CD4-positive, alpha-beta memory T cell (primary cell): ENCODE measurements around the gene DMGDH. TPM values are rescaled to one million over a fixed set of nuclear protein-coding genes. Genes with fewer than 3 reads are reported as not detected.

Source experiments
- CTCF ChIA-PET: fragments of 350-600 bp; sonication (Branson Sonifier 250); formaldehyde crosslinking; loops from one replicate; lab custom pipeline; 2021; ENCODE audit warnings: inconsistent platforms; ENCODE audit not compliant: partially characterized antibody; lab: Charles Lee
- POLR2A ChIA-PET: fragments of 350-600 bp; sonication (Branson Sonifier 250); formaldehyde crosslinking; loops from one replicate; lab custom pipeline; 2021; ENCODE audit not compliant: partially characterized antibody; lab: Charles Lee
- DNase-seq, 5 donors: peaks; one replicate each; pipeline versions ENCODE4 v3.0.0 to v3.0.0-alpha.2; 2020 to 2022; ENCODE audit warnings: mixed read lengths in 1 of 5
- H3K27ac ChIP-seq: one replicate; pipeline ENCODE4 v1.7.0; 2013; ENCODE audit warnings: low read depth, low read length
- H3K27me3 ChIP-seq: 2 replicates; pipeline ENCODE4 v1.7.0; 2013; ENCODE audit warnings: mild to moderate bottlenecking, low read length, moderate library complexity; ENCODE audit not compliant: insufficient read depth
- H3K36me3 ChIP-seq: 2 replicates; pipeline ENCODE4 v1.7.0; 2013; ENCODE audit warnings: mild to moderate bottlenecking, low read length, moderate library complexity; ENCODE audit not compliant: insufficient read depth
- H3K4me1 ChIP-seq: 2 replicates; pipeline ENCODE4 v1.7.0; 2013; ENCODE audit warnings: mild to moderate bottlenecking, low read length, moderate library complexity; ENCODE audit not compliant: insufficient read depth
- H3K4me3 ChIP-seq, 2 donors: one replicate each; pipeline ENCODE4 v1.7.0; 2013; ENCODE audit warnings: low read length in 2 of 2, mild to moderate bottlenecking in 1 of 2
- H3K9me3 ChIP-seq, 2 donors: one replicate each; pipeline ENCODE4 v1.7.0; 2013; ENCODE audit warnings: low read length in 2 of 2, control low read depth in 1 of 2; ENCODE audit not compliant: control insufficient read depth in 1 of 2
- H3K27ac Mint-ChIP-seq, 7 donors: one replicate each; pipeline ENCODE4 v1.8.0; 2020 to 2021; ENCODE audit warnings: mixed read lengths in 7 of 7, mild to moderate bottlenecking in 6 of 7, inconsistent platforms in 3 of 7, moderate library complexity in 3 of 7
- H3K27me3 Mint-ChIP-seq, 2 donors: one replicate each; pipeline ENCODE4 v1.8.0; 2020 to 2021; ENCODE audit warnings: mixed read lengths in 2 of 2
- H3K36me3 Mint-ChIP-seq, 2 donors: one replicate each; pipeline ENCODE4 v1.8.0; 2020 to 2021; ENCODE audit warnings: mixed read lengths in 2 of 2, inconsistent platforms in 1 of 2, mild to moderate bottlenecking in 1 of 2
- H3K4me1 Mint-ChIP-seq, 4 donors: one replicate each; pipeline ENCODE4 v1.8.0; 2020 to 2021; ENCODE audit warnings: mixed read lengths in 4 of 4, mild to moderate bottlenecking in 1 of 4
- H3K4me3 Mint-ChIP-seq, 8 donors: one replicate each; pipeline ENCODE4 v1.8.0; 2020 to 2021; ENCODE audit warnings: mixed read lengths in 8 of 8, mild to moderate bottlenecking in 7 of 8, moderate library complexity in 6 of 8, inconsistent platforms in 3 of 8
- H3K9me3 Mint-ChIP-seq, 8 donors: one replicate each; pipeline ENCODE4 v1.8.0; 2020 to 2021; ENCODE audit warnings: mixed read lengths in 8 of 8, mild to moderate bottlenecking in 5 of 8, inconsistent platforms in 3 of 8, moderate library complexity in 1 of 8
- intact Hi-C: fragments of 100-400 bp; cut with micrococcal nuclease; formaldehyde crosslinking; loops from one replicate; pipeline ENCODE4 v1.15.1; 2023
- polyA plus RNA-seq, 2 donors: library from polyadenylated mRNA; unstranded; fragments of 300-500 nt; fragmentation: Illumina TruSeq; gene quantifications; one replicate each; pipeline ENCODE4 v1.2.3, GENCODE V29; 2021
- total RNA-seq, 2 experiments: library from RNA; stranded (reverse); gene quantifications; one replicate each; pipeline ENCODE4 v1.2.3, GENCODE V29; 2021

Gene DMGDH
- total and polyA plus RNA-seq, 4 experiments from 2014 or later, result 0.10 to 0.49 TPM; not detected in 2

DNA sequence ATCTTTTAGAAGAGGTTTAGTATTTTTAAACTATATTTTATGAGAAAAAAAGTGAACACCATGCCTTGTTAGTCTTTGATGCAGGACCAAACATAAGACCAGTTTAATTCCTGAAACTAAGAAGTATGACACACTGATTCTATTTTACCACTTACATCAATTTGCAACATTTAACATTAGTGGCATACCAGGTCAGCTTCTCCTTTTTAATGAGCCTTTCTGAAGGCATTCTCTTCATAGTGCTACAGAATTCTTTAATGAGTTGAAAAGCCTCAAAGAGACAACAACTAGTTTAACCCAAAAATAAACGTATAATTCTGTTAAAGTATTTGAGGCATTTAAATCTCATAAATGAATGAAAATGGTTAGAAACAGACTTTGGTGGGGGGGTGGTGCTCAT, 112.6 kb downstream of the DMGDH start:
- Mint-ChIP-seq H3K9me3 (no peaks in the 10 kb centered on the region), H3K4me1 (no peaks in the 10 kb centered on the region), H3K36me3 (peaks cover 11 to 33% of the 10 kb centered on the region in 2 donors), H3K4me3 (no peak overlapping the region), H3K27me3 (no peaks in the 10 kb centered on the region), H3K27ac (no peak overlapping the region)
- no peaks in the 10 kb centered on the region for H3K27me3 ChIP-seq
- H3K36me3 ChIP-seq, result no peaks in the 10 kb centered on the region
- POLR2A ChIA-PET, result no interaction called here
- H3K4me3 ChIP-seq, result no peak overlapping the region
- no peaks in the 10 kb centered on the region for H3K9me3 ChIP-seq
- H3K4me1 ChIP-seq, result no peaks in the 10 kb centered on the region
- no peak for DNase-seq
- CTCF ChIA-PET, result no interaction called here
- H3K27ac ChIP-seq, result no peak overlapping the region
- intact Hi-C loops, result no loop called here

DNA sequence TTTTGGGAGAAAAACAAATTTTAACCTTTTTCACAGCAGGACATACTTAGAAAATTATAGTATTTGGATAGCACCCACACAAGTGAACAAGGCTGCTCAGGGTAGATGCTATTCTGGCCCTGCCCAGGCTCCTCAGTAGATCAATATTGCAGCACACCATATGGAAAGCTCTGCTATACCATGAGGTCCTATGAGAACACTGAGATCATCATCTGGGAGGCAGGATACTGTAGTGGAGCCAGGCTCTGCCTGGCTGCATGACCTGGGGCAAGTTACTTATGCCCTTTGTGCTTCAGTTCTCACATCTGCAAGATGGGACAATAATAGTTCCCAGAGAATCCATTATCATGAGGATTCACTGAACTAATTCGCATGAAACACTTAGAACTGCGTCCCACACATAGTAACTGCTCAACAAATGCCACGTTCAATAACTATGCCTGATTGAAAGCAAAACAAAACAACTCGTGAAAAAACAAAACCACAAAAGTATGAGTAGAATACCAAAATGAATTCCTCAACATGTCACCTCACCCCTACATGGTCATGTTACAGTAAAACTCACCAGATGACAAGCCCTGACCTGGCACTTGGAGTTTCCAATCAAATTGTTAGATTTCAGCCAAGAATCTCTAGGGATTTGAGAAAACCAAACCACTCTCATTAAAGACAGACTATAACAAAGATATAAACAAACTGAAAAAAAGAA, 116.2 kb downstream of the DMGDH start:
- peaks cover 6 to 28% of the 10 kb centered on the region in 2 donors for H3K36me3 Mint-ChIP-seq
- intact Hi-C loops, result no loop called here

More for the DNA sequence above, 116.2 kb downstream of the DMGDH start:
- Histone ChIP-seq H3K4me3 (no peak overlapping the region), H3K36me3 (no peaks in the 10 kb centered on the region), H3K27me3 (no peaks in the 10 kb centered on the region), H3K27ac (no peak overlapping the region), H3K4me1 (no peaks in the 10 kb centered on the region), H3K9me3 (no peaks in the 10 kb centered on the region)
- Mint-ChIP-seq H3K9me3 (no peaks in the 10 kb centered on the region), H3K4me1 (no peaks in the 10 kb centered on the region), H3K4me3 (no peak overlapping the region), H3K27me3 (no peaks in the 10 kb centered on the region), H3K27ac (no peak overlapping the region)
- POLR2A ChIA-PET, result no interaction called here
- CTCF ChIA-PET, result no interaction called here
- DNase-seq, result no peak

Other genes starting within 250 kb of the DMGDH start
- 1 to 10 TPM; 4.2 to 5.8 TPM for gene ARSB, start 84.4 kb downstream of the DMGDH start, total RNA-seq
- 1 to 10 TPM; 4.8 to 5.0 TPM for gene ARSB, start 84.4 kb downstream of the DMGDH start, polyA plus RNA-seq
- gene BHMT2, start 93 bp upstream of the DMGDH start, total RNA-seq, result not detected
- not detected for gene BHMT2, start 93 bp upstream of the DMGDH start, polyA plus RNA-seq
- gene BHMT, start 42.1 kb upstream of the DMGDH start, total RNA-seq, result not detected
- gene BHMT, start 42.1 kb upstream of the DMGDH start, polyA plus RNA-seq, result not detected
- 10 to 100 TPM; 25.7 to 29.7 TPM for gene JMY, start 166.5 kb upstream of the DMGDH start, total RNA-seq
- gene JMY, start 166.5 kb upstream of the DMGDH start, polyA plus RNA-seq, result 1 to 10 TPM; 4.0 to 5.4 TPM